ENCODE measurements around the gene WDR1.

- no peak for TF ChIP-seq CTCF (conservative IDR thresholded peaks at IDR 0.05)
- no peak for TF ChIP-seq ZFX (IDR thresholded peaks at IDR 0.05)
Measured at GRCh38 chr4:10093801-10094552, 22.6 kb downstream of the WDR1 start.

All from C4-2B (cell line).